Activated CD4-positive, alpha-beta T cell treated with anti-CD3 and anti-CD28 coated beads, Interleukin-2, amount 10 ng/mL, durations not matched to agents 7 days and 5 days (primary cell): ENCODE results near the gene TRIM17. TPM values are rescaled to one million over a fixed set of nuclear protein-coding genes. Genes with fewer than 3 reads are reported as not detected.

ENCODE experiments used
- CTCF ChIA-PET: fragments of 350-600 bp; sonication (Branson Sonifier 250); formaldehyde crosslinking; loops from one replicate; lab custom pipeline; 2021; ENCODE audit warnings: antibody characterized with exemption; lab: Charles Lee
- POLR2A ChIA-PET: fragments of 350-600 bp; sonication (Branson Sonifier 250); formaldehyde crosslinking; loops from one replicate; lab custom pipeline; 2021; ENCODE audit warnings: antibody characterized with exemption; lab: Charles Lee
- DNase-seq: peaks from one replicate; pipeline ENCODE4 v3.0.0-alpha.2; 2020
- H3K27ac Mint-ChIP-seq: one replicate; pipeline ENCODE4 v1.8.0; 2021; ENCODE audit warnings: mild to moderate bottlenecking, moderate library complexity, mixed read lengths
- H3K27me3 Mint-ChIP-seq: one replicate; pipeline ENCODE4 v1.8.0; 2021; ENCODE audit warnings: mixed read lengths
- H3K36me3 Mint-ChIP-seq: one replicate; pipeline ENCODE4 v1.8.0; 2021; ENCODE audit warnings: low read depth, mixed read lengths
- H3K4me1 Mint-ChIP-seq: one replicate; pipeline ENCODE4 v1.8.0; 2021; ENCODE audit warnings: mixed read lengths
- H3K4me3 Mint-ChIP-seq: one replicate; pipeline ENCODE4 v1.8.0; 2021; ENCODE audit warnings: mild to moderate bottlenecking, moderate library complexity, mixed read lengths
- H3K9me3 Mint-ChIP-seq: one replicate; pipeline ENCODE4 v1.8.0; 2021; ENCODE audit warnings: mixed read lengths
- total RNA-seq, 2 experiments: library from RNA; stranded (reverse); gene quantifications; one replicate each; pipeline ENCODE4 v1.2.3, GENCODE V29; 2021

TRIM17 gene
- total RNA-seq, 2 experiments from 2014 or later = 0.73 to 0.99 TPM

DNA sequence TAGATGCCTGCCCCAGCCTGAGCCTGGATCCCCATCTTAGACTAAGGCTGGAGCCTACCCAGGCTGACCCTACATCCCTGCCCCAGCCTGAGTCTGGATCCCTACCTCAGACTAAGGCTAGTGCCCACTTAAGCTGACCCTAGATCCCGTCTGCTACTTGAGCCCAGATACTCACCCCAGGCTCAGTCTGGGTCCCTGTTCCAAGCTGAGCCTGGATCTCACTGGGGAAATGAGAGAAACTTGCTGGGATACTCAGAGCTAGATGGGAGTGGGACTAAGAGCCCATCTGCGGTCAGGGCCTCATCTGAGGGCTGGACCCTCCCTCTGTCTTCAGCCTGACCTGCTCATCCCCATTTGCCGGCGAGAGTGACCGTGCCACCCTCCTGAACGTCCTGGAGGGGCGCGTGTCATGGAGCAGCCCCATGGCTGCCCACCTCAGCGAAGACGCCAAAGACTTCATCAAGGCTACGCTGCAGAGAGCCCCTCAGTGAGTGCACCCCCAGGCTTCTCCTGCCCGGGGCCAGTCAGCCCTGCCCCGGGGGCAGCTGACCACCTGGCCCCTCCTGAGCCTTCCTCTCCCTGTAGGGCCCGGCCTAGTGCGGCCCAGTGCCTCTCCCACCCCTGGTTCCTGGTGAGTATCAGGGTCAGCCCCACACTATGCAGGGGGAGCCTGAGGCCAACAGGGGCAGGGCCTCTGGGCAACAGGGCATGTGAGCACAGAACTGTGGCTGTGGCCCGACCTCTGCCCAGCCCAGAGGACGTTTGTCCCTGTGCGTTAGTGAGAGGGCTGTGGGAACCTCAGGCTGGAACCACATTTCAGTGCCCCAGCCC, 46.8 kb downstream of the TRIM17 start:
- no peak overlapping the region for H3K27ac Mint-ChIP-seq
- no peak overlapping the region for H3K4me3 Mint-ChIP-seq
- no peaks in the 10 kb centered on the region for H3K36me3 Mint-ChIP-seq
- DNase-seq = no peak
- no peaks in the 10 kb centered on the region for H3K27me3 Mint-ChIP-seq
- CTCF ChIA-PET = no interaction called here
- H3K4me1 Mint-ChIP-seq = no peaks in the 10 kb centered on the region
- POLR2A ChIA-PET = no interaction called here
- H3K9me3 Mint-ChIP-seq = no peaks in the 10 kb centered on the region

DNA sequence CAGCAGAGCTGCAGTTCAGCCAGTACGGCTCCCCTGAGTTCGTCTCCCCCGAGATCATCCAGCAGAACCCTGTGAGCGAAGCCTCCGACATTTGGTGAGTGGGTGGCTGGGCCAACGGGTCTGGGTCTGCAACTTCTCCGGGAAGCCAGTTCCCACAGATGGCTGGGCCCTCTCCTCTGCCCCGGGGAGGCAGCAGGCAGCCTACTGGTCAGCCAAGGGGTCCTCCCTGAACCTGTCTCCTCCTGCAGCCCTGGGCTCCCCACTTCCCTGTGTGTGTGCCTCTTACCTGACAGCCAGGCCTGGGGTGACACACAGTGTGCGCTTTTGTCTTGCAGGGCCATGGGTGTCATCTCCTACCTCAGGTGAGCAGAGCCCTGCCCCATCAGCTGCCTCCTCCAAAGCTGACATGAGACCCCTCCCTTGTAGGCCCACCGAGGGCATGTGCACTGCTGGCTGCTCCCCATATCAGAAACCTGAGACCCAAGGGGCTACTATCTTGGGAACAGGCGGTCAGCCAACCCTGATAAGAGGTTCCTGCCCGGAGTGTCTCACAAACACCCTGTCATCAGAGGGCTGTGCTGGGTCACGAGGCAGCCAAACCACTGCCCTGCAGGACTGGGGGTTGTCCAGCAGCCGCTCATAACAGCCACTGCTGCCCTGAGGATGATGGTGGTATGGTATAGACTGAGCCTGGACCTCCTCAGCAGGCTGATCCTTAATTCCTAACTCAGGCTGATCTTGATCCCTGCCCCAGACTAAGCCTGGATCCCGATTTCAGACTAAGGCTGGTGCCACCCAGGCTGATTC, 47.7 kb downstream of the TRIM17 start:
- no peak overlapping the region for H3K27ac Mint-ChIP-seq

DNA sequence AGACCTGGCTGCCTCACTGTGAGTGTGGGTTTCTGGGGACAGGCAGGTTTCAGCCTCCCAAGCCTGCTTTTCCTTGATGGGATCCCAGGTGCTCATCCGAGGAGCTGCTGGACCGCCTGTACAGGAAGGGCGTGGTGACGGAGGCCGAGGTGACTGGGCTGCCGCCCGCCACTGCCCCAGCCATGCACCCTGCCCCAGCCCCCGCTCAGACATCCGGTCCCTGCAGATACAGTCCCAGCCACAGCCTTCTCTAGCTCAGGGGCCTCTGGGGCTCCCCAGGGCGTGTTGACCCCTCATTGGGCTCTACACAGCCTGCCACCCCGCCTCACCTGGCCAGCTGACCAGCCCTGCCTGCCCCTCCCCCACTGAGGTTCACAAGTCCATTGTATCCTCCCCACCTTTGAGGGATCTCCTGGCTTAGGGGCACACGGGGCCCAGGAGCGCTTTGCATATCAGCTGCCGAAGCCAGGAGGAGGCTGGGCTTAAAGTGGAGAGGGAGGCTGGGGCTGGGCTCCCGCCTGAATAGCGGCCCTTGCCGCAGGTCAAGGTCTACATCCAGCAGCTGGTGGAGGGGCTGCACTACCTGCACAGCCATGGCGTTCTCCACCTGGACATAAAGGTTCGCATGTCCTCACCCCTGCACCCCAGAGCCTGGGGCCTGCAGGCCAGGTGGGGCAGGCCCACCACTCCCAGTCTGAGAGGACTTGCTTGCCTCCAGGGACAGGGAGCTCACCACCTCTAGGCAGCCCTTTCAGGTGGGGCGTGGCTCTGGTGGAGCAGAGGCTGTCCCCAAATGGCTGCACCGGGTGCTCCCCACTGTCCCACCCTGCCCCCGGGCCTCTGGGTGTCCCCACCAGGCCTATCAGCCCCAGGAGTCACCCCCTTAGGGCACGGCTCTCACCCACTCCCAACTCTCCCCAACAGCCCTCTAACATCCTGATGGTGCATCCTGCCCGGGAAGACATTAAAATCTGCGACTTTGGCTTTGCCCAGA, 48.6 kb downstream of the TRIM17 start:
- Mint-ChIP-seq H3K9me3 (no peaks in the 10 kb centered on the region), H3K4me1 (no peaks in the 10 kb centered on the region), H3K27ac (no peak overlapping the region), H3K4me3 (no peak overlapping the region), H3K36me3 (no peaks in the 10 kb centered on the region), H3K27me3 (no peaks in the 10 kb centered on the region)
- POLR2A ChIA-PET = no interaction called here
- no peak for DNase-seq
- CTCF ChIA-PET = no interaction called here

More for the DNA sequence above, 47.7 kb downstream of the TRIM17 start:
- no peak for DNase-seq
- Mint-ChIP-seq H3K27me3 (no peaks in the 10 kb centered on the region), H3K4me1 (no peaks in the 10 kb centered on the region), H3K4me3 (no peak overlapping the region), H3K36me3 (no peaks in the 10 kb centered on the region), H3K9me3 (no peaks in the 10 kb centered on the region)
- POLR2A ChIA-PET = no interaction called here
- CTCF ChIA-PET = no interaction called here

DNA sequence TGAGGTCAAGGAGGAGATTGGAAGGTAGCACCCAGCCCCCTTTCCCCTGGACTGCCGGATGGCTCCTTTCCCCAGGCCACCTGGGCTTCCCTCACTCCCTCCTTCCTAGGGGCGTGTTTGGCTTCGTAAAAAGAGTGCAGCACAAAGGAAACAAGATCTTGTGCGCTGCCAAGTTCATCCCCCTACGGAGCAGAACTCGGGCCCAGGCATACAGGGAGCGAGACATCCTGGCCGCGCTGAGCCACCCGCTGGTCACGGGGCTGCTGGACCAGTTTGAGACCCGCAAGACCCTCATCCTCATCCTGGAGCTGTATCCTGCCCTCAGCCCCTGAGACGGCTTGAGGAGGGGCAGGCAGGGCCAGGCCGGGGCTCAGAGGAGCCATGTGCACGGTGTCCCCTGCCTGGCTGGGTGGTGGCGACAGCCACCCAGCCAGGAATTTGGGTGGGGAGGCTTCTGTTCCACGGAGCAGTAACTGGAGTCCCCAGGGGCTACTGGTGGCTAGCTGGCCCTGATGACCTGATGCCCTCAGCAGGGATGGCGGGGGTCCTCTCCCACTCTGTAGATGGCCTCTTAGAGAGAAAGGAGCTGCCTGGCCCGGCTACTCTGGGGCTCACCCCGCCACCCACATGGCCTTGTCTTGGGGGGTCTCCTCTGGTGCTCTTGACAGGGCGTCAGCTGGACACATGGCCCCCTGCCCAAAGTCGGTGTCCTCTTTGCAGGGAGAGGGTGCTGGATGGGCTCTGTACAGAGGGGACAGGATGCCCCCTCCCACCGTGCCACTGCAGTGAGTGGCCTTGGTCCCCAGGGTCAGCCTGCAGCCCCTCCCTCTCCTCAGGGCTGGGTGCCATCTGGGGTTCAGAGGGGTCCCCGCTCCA, 49.6 kb downstream of the TRIM17 start:
- Mint-ChIP-seq H3K27ac (no peak overlapping the region), H3K9me3 (no peaks in the 10 kb centered on the region), H3K27me3 (no peaks in the 10 kb centered on the region), H3K36me3 (no peaks in the 10 kb centered on the region), H3K4me1 (no peaks in the 10 kb centered on the region), H3K4me3 (no peak overlapping the region)
- no peak for DNase-seq
- ChIA-PET CTCF (no interaction called here), POLR2A (no interaction called here)

DNA sequence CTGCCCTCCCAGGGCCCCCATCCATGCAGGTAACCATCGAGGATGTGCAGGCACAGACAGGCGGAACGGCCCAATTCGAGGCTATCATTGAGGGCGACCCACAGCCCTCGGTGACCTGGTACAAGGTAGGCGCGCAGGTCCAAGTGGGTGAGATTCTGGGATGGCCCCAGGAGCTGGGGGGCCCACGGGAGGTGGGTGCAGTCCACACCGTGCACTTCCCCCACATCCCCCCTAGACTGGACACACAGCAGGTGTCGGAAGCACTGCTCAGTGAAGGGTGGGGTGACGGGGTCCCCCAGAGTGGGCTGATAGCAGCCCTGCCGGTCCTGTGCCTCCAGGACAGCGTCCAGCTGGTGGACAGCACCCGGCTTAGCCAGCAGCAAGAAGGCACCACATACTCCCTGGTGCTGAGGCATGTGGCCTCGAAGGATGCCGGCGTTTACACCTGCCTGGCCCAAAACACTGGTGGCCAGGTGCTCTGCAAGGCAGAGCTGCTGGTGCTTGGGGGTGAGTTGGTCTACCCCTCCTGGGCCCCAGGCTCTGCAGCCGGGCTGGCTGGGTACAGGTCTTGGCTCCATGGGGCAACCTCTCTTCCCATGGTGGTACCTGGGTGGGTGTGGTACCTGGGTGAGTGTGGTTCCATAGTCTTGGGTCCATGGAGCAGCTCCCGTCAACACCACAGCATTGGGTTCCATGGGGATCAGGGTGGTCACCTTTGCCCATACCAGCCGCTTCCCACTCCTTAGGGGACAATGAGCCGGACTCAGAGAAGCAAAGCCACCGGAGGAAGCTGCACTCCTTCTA, 50.4 kb downstream of the TRIM17 start:
- ChIA-PET CTCF (interaction anchor here (1.3 kb wide), 1 partner anchor 10 kb away, joined by 4 read pairs; no protein-coding TSS in a partner anchor), POLR2A (no interaction called here)
- no peak for DNase-seq
- no peak overlapping the region for H3K27ac Mint-ChIP-seq
- no peaks in the 10 kb centered on the region for H3K36me3 Mint-ChIP-seq
- no peaks in the 10 kb centered on the region for H3K4me1 Mint-ChIP-seq
- no peaks in the 10 kb centered on the region for H3K27me3 Mint-ChIP-seq
- no peak overlapping the region for H3K4me3 Mint-ChIP-seq
- no peaks in the 10 kb centered on the region for H3K9me3 Mint-ChIP-seq

DNA sequence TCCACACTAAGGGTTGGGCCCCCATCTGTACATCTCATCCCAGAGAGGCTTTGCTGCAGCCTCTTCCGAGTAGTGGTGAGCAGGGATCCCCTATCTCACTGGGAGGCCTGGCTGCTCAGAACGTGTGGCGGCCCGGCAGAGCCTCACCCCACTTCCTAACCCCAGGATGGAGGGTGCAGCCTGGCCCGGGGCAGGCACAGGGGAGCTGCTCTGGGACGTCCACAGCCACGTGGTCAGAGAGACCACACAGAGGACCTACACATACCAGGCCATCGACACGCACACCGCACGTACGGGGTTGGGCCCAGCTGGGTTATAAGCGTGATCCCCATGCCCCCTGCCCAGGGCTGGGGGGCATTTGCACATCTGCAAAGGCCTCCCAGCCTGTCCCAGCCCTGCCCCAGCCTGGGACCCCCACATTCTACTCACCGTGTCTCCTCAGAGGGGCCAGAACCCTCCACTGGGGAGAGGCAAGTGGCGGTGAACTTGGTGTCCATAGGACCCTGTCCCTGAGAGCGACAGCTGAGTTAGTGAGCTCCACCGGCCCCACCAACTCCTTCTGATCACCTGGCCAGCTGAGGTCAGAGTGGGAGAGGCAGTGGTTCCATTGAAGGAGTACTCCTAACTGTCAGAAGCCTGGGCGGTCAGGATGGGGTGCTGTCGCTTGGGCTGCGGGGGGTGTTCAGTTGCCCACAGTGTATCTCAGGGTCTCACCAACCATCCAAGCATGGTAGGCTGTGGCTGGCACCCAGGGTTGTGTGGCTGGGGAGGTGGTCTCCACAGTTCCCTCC, 51.2 kb downstream of the TRIM17 start:
- no peak for DNase-seq
- no peaks in the 10 kb centered on the region for H3K9me3 Mint-ChIP-seq
- H3K4me1 Mint-ChIP-seq = no peaks in the 10 kb centered on the region
- H3K36me3 Mint-ChIP-seq = no peaks in the 10 kb centered on the region
- no peak overlapping the region for H3K4me3 Mint-ChIP-seq
- H3K27me3 Mint-ChIP-seq = no peaks in the 10 kb centered on the region
- CTCF ChIA-PET = interaction anchor here (1.3 kb wide), 1 partner anchor 10 kb away, joined by 4 read pairs; no protein-coding TSS in a partner anchor
- POLR2A ChIA-PET = no interaction called here
- no peak overlapping the region for H3K27ac Mint-ChIP-seq

DNA sequence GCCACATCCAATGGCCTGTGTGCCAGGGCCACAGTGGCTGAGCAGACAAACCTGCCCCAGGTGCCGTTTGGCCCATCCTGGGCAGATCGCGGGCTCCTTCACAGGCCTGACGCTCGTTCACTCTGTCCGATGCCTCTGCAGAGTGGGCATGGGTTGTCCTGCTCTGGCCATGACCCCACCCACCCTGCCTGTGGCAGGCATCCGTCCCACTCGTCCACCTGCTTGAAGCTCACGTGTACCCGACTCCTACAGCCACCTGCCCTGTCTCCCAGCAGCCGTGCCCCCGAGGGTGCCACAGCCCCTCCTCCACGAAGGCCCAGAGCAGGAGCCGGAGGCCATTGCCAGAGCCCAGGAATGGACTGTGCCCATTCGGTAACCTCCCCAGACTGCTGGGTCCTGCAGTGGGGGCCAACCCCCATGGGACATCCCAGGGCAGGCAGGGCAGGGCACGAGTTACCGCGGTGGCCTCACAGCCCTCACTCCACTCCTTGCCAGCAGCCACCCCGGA, 51.9 kb downstream of the TRIM17 start:
- no peaks in the 10 kb centered on the region for H3K36me3 Mint-ChIP-seq
- H3K4me3 Mint-ChIP-seq = no peak overlapping the region
- ChIA-PET CTCF (interaction anchor here (1.3 kb wide), 1 partner anchor 9 kb away, joined by 4 read pairs; no protein-coding TSS in a partner anchor), POLR2A (interaction anchor here (0.5 kb wide), 1 partner anchor 95 kb away, joined by 7 read pairs; no protein-coding TSS in a partner anchor)
- H3K27me3 Mint-ChIP-seq = no peaks in the 10 kb centered on the region
- DNase-seq = no peak
- no peaks in the 10 kb centered on the region for H3K4me1 Mint-ChIP-seq
- H3K9me3 Mint-ChIP-seq = no peaks in the 10 kb centered on the region
- no peak overlapping the region for H3K27ac Mint-ChIP-seq

DNA sequence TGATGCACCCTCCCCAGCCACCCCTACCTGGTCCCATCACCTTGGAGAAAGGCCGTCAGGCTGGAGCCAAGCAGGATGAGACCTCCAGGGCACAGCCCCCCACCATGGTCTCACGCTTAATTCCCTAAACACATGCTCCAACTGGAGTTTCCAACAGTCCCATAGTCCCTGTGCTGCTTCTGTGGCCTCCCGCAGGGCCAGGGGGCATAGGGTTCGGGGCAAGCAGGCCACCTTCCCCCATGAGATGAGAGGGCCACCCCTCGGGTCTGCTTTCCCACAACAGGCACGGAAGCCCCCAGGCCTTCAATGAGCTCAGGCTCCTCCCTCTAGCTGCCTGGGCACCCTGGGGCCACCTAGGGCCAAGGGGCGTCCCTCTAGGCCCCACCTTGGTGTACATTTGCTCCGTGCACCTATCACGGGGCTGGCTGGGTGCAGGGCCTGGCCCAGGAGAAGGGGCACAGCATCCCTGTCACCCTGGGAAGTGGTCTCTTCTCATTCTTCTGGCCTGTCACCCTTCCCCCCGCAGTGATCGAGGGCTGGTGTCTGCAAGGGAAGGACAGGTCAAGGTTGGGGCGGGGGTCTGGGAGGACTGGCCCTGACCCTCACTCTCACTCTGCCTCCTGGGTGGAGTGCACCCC, 52.5 kb downstream of the TRIM17 start:
- no peak overlapping the region for H3K27ac Mint-ChIP-seq
- H3K27me3 Mint-ChIP-seq = no peaks in the 10 kb centered on the region
- POLR2A ChIA-PET = interaction anchor here (0.5 kb wide), 1 partner anchor 95 kb away, joined by 7 read pairs; no protein-coding TSS in a partner anchor

DNA sequence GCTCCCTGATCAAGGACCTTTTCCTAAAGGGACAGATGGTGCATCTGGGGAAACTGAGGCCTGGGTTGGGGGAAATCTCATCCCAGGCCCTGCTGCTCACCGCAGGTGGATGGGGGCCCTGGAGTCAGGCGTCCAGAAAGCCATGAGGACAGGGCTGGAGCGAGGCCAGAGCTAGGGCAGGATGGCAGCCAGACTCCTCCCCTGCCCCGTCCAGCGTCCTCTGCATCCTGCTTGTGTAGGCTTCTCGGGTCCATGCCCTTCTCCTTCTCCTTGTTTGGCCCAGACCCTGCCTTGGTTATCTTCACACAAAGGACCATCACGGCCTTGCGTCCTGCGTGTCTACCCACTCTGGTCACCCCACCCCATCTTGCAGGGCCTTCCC, 53.0 kb downstream of the TRIM17 start:
- Mint-ChIP-seq H3K9me3 (no peaks in the 10 kb centered on the region), H3K36me3 (no peaks in the 10 kb centered on the region), H3K4me1 (no peaks in the 10 kb centered on the region), H3K27ac (no peak overlapping the region), H3K4me3 (no peak overlapping the region), H3K27me3 (no peaks in the 10 kb centered on the region)
- DNase-seq = no peak
- CTCF ChIA-PET = interaction anchor here (0.6 kb wide), 1 partner anchor 1903 kb away, joined by 3 read pairs; no protein-coding TSS in a partner anchor
- POLR2A ChIA-PET = no interaction called here

More for the DNA sequence above, 52.5 kb downstream of the TRIM17 start:
- no peak overlapping the region for H3K4me3 Mint-ChIP-seq
- no peaks in the 10 kb centered on the region for H3K4me1 Mint-ChIP-seq
- CTCF ChIA-PET = interaction anchor here (0.6 kb wide), 1 partner anchor 1903 kb away, joined by 3 read pairs; no protein-coding TSS in a partner anchor
- DNase-seq = no peak
- no peaks in the 10 kb centered on the region for H3K36me3 Mint-ChIP-seq
- H3K9me3 Mint-ChIP-seq = no peaks in the 10 kb centered on the region

DNA sequence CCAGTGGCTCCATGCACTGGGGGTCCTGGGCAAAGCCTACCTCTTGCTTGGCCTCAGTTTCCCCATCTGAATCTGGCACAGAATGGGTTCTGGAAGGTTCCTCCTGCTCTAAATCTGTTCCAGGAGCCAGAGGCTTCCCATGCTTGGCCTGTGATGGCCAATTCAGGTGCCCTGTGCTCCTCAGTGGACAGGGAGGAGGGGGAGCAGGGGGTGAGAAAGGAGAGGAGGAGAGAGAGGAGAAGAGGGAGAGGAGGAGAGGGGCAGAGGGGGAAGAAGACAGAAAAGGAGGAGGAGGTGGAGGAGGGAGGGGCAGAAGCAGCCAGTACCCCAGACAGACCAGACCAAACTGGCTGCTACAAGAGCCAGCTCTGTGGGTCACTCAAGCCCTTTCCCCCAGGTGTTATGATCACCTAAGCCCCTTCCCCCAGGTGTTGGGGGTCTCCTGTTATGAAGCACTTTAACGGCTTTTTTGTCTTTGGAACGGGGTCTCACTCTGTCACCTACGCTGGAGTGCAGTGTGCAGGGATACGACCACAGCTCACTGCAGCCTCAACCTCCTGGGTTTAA, 53.7 kb downstream of the TRIM17 start:
- Mint-ChIP-seq H3K27ac (no peak overlapping the region), H3K4me1 (no peaks in the 10 kb centered on the region), H3K36me3 (no peaks in the 10 kb centered on the region), H3K4me3 (no peak overlapping the region), H3K9me3 (no peaks in the 10 kb centered on the region), H3K27me3 (no peaks in the 10 kb centered on the region)
- DNase-seq = no peak
- ChIA-PET POLR2A (no interaction called here), CTCF (no interaction called here)
